Prostate gland (tissue), 2 donors: ENCODE data around the gene LRRC4B. TPM values are rescaled to one million over a fixed set of nuclear protein-coding genes. Genes with fewer than 3 reads are reported as not detected.

Experiments used
- DNase-seq: peaks from one replicate; pipeline ENCODE4 v3.0.0-alpha.2; 2019; ENCODE audit warnings: low spot score
- H3K27ac ChIP-seq, 2 donors: fragments of 200-600 bp; sonication (generic); 2 replicates each; pipeline ENCODE4 v1.5.1; 2017 to 2019
- H3K27me3 ChIP-seq: fragments of 200-600 bp; sonication (generic); replicated peaks from 2 replicates; pipeline ENCODE4 v1.5.1; 2019; ENCODE audit not compliant: insufficient read depth
- H3K36me3 ChIP-seq, 2 donors: fragments of 200-600 bp; sonication (generic); 1 replicate in 1 of 2; 2 replicates in 1 of 2; pipeline versions ENCODE4 v1.5.1 to v1.8.1; 2017 to 2019
- H3K4me1 ChIP-seq: fragments of 200-600 bp; sonication (generic); replicated peaks from 2 replicates; pipeline ENCODE4 v1.5.1; 2019
- H3K4me3 ChIP-seq, 2 donors: fragments of 200-600 bp; sonication (generic); 2 replicates each; pipeline ENCODE4 v1.5.1; 2017 to 2019
- H3K9me3 ChIP-seq: fragments of 200-600 bp; sonication (generic); 2 replicates; pipeline ENCODE4 v1.5.1; 2017
- POLR2A ChIP-seq: fragments of 450-650 bp; IDR thresholded peaks from one replicate; pipeline ENCODE4 v1.6.1; 2016; ENCODE audit warnings: antibody characterized with exemption, mild to moderate bottlenecking
- POLR2AphosphoS5 ChIP-seq: sonication (generic); formaldehyde crosslinking; IDR thresholded peaks from one replicate; pipeline ENCODE4 v1.6.1; 2017; ENCODE audit warnings: antibody characterized with exemption
- WGBS: methylation state at CpG from one replicate; pipeline ENCODE4 v1.1.5; 2018; 5-methylcytosine and 5-hydroxymethylcytosine counted together
- intact Hi-C: fragments of 100-400 bp; cut with DNase I; formaldehyde crosslinking; loops from one replicate; pipeline ENCODE4 v1.14.2; 2022
- total RNA-seq, 2 donors: library from RNA; depleted of rRNA; stranded (reverse); fragments of >200 nt; gene quantifications; one replicate each; pipeline ENCODE4 v1.1.0, GENCODE V29; 2016
- TF ChIP-seq, protein P1 (sequence below), 4 experiments: fragments of 200-600 bp in 2 of 4; fragments of 450-650 bp in 2 of 4; sonication (generic) in 2 of 4; IDR thresholded peaks; 1 replicate in 3 of 4; 2 replicates in 1 of 4; pipeline ENCODE4 v1.5.1; 2016 to 2019; ENCODE audit warnings: antibody characterized with exemption in 4 of 4, mild to moderate bottlenecking in 2 of 4, moderate library complexity in 2 of 4

LRRC4B gene
- total RNA-seq, 2 donors from 2014 or later = 5.6 to 7.9 TPM

- no peak overlapping the region for H3K4me3 ChIP-seq
- no peak for DNase-seq
- intact Hi-C loops = no loop called here
- no peak overlapping the region for H3K27ac ChIP-seq
- no peaks in the 10 kb centered on the region for H3K36me3 ChIP-seq
- no peaks in the 10 kb centered on the region for H3K9me3 ChIP-seq
- no peaks in the 10 kb centered on the region for H3K4me1 ChIP-seq
- H3K27me3 ChIP-seq = no peaks in the 10 kb centered on the region
- TF ChIP-seq POLR2AphosphoS5 (no peak), POLR2A (no peak)
- TF ChIP-seq, protein P1, sequence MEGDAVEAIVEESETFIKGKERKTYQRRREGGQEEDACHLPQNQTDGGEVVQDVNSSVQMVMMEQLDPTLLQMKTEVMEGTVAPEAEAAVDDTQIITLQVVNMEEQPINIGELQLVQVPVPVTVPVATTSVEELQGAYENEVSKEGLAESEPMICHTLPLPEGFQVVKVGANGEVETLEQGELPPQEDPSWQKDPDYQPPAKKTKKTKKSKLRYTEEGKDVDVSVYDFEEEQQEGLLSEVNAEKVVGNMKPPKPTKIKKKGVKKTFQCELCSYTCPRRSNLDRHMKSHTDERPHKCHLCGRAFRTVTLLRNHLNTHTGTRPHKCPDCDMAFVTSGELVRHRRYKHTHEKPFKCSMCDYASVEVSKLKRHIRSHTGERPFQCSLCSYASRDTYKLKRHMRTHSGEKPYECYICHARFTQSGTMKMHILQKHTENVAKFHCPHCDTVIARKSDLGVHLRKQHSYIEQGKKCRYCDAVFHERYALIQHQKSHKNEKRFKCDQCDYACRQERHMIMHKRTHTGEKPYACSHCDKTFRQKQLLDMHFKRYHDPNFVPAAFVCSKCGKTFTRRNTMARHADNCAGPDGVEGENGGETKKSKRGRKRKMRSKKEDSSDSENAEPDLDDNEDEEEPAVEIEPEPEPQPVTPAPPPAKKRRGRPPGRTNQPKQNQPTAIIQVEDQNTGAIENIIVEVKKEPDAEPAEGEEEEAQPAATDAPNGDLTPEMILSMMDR (IDR thresholded peaks at IDR 0.05) = no peak
- 93% methylated on average over 10 of the region's 10 CpGs for WGBS
Observed at GRCh38 chr19:50522881-50523280, 45.4 kb downstream of the LRRC4B start.

DNA sequence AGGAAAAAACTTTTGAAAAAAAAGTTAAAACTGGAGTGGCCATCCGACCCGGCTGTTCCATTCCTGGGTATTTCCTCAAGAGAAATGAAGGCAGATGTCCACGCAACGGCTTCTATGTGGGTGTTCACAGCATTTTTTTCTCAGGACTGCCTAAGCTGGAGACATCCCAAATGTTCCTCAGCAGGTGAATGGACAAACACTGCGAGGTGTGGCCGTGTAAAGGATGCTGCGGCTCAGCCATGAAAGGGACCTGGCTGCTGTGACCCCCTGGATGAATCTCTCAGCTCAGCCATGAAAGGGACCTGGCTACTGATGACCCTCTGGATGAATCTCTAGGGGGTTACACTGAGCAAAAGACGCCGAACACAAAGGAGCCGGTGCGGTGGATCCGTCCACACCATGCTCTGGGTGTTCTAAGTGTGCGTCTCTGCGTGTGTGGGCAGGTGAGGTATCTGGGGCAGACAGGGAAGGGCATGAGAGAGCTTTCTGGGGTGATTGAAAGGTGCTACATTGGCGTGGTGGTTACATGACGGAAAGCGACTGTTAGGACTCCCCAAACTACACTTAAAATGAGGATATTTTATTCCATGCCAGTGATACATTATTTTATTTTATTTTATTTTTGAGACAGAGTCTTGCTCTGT is 47.3 kb downstream of the LRRC4B start:
- H3K4me3 ChIP-seq = no peak overlapping the region
- no peaks in the 10 kb centered on the region for H3K27me3 ChIP-seq
- WGBS = 83% methylated on average over 17 of the region's 17 CpGs
- H3K27ac ChIP-seq = no peak overlapping the region
- intact Hi-C loops = no loop called here
- H3K4me1 ChIP-seq = no peaks in the 10 kb centered on the region
- H3K36me3 ChIP-seq = no peaks in the 10 kb centered on the region
- no peaks in the 10 kb centered on the region for H3K9me3 ChIP-seq
- DNase-seq = no peak
- TF ChIP-seq POLR2A = no peak
- TF ChIP-seq, protein P1 (IDR thresholded peaks at IDR 0.05) = no peak
- TF ChIP-seq POLR2AphosphoS5 = no peak

- no peaks in the 10 kb centered on the region for H3K36me3 ChIP-seq
- H3K9me3 ChIP-seq = no peaks in the 10 kb centered on the region
- intact Hi-C loops = no loop called here
- H3K4me3 ChIP-seq = no peak overlapping the region
- 98% methylated on average over 30 of the region's 40 CpGs for WGBS
- TF ChIP-seq POLR2A (no peak), POLR2AphosphoS5 (no peak)
- TF ChIP-seq, protein P1 (IDR thresholded peaks at IDR 0.05) = no peak
- H3K4me1 ChIP-seq = no peaks in the 10 kb centered on the region
- H3K27ac ChIP-seq = no peak overlapping the region
- no peak for DNase-seq
- no peaks in the 10 kb centered on the region for H3K27me3 ChIP-seq
Observed at GRCh38 chr19:50519006-50519575, 49.1 kb downstream of the LRRC4B start.

DNA sequence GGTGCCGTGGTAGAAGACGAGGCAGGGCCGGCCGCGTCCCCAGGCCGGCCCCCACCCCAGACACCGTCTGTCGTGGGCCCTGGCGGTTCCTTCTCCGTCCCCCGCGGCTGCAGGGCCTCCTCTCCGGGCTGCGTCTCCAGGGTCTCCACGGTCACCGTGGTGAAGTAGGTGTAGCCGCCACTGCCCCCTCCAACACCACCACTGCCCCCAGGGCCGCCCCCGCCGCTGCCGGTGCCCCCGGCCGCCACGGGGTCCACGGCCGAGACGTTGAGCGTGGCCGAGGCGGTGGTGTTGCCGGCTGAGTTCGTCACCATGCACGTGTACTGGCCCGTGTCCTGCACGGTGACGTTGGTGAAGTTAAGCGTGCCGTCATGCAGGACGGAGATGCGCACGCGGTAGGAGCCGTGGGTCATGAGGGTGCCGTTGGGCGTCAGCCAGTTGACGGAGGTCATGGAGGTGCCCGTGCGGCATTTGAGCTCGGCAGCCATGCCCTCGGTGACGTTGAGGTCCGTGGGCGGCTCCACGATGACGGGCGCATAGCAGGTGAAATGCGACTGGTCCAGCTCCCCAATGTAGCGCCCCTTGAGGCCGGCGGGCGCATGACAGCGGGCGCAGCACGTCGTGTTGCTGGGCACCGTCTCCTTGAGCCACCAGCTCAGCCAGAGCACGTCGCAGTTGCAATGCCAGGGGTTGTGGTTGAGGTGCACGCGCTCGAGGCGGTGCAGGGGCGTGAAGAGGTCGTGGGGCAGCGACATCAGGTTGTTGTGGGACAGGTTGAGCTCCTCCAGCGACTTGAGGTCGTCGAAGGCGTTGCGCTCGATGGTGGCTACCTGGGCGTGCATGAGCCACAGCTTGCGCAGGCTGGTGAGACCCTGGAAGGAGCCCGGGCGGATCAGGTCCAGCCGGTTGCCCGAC is 49.9 kb downstream of the LRRC4B start:
- Histone ChIP-seq H3K27me3 (no peaks in the 10 kb centered on the region), H3K9me3 (no peaks in the 10 kb centered on the region), H3K27ac (no peak overlapping the region), H3K4me1 (no peaks in the 10 kb centered on the region), H3K4me3 (no peak overlapping the region), H3K36me3 (no peaks in the 10 kb centered on the region)
- 94% methylated on average over 71 of the region's 87 CpGs for WGBS
- TF ChIP-seq, protein P1 (IDR thresholded peaks at IDR 0.05) = no peak
- TF ChIP-seq POLR2AphosphoS5 (no peak), POLR2A (no peak)
- DNase-seq = no peak
- intact Hi-C loops = no loop called here
